HG03378 (cell line): ENCODE data around the gene VCP.

ENCODE experiments used
- ATAC-seq: cut with Tn5 transposase; IDR thresholded peaks from one replicate; pipeline ENCODE4 v1.9.1; 2021; ENCODE audit warnings: mild to moderate bottlenecking, moderate library complexity; ENCODE audit not compliant: unreplicated experiment

Gene VCP

DNA sequence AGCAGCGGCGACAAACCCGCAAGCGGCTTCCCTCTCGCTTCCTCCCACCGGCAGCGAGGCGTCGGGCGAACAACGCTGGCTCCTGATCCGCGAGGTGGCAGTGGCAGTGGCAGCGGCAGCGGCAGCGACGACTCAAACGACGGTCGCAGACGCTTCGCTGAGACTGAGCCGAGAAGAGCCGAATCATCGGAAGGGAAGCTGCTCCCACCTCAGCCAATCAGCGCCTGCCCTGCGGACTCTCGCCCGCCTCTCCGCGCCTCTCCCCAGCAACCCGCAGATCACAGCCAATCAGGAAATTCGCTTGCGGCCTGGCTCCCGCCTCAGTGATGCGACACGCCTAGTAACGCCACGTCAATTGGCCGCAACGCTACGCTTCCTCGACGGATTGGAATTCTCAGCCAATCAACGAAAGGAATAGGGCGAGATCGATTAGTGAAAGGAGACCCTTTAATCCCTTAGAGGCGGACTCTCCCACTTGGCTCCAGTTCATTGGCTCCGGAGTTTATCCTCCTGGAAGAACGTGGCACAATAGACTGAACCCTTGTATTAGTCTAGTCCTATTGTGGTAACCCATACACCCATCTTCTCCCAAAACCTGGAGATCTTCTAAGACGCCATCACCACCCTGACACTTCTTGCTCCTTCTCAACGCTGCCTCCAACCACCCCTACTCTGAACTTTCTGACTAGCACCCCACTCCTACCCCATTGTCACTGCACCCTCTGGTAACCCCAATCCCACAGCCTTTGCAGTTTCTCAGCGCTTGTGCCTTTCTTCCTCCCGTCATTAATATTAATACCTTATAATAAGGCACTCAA lies at the start of gene VCP:
Gene VCP (minus strand): TSS at position 165 of the 818 bp plus-strand sequence. CDS start 272 bp downstream, outside the sequence.
- ATAC-seq, result peak; percentile 88

DNA sequence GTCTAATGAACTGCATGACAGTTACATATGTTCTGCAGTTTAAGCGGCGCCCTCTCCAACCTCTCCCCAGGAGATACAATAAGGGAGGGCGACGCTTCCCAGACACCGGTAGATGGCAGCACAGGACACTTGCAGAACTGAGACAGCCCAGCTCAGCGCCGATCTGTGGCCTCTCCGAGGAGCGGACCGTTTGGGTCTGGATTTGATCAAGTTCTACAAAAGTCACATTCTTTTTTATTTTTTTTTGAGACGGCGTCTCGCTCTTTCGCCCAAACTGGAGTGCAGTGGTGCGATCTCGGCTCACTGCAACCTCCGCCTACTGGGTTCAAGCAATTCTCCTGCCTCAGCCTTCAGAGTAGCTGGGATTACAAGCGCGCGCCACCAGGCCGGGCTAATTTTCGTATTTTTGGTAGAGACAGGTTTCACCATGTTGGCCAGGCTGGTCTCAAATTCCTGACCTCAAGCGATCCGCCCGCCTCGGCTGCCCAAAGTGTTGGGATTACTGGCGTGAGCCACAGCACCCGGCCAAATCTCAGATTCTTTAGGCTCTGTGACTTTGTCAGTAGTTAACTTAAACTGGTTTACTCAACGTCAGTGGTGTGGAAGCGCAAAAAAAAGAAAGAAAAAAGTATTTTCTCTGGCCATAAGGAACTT lies 44.6 kb upstream of the VCP start:
- peak; percentile 54 for ATAC-seq

DNA sequence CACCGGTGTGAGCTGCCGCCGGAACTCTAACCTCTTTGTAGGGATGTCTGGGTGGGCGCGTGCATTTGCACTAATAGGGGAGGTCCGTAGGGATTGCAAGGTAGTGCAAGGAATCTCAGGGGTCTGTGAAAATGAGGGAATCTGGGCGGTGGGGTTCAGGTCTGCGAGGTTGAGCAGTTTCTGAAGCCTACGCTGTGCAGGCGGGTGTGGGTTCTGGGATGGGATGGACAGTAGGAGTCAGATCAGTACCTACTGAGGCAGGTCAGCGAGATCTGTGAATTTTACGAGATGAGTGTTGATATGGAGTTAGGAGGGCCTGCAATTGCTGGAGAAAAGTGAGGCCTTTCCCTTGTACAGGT lies 44.1 kb upstream of the VCP start:
- no peak for ATAC-seq

DNA sequence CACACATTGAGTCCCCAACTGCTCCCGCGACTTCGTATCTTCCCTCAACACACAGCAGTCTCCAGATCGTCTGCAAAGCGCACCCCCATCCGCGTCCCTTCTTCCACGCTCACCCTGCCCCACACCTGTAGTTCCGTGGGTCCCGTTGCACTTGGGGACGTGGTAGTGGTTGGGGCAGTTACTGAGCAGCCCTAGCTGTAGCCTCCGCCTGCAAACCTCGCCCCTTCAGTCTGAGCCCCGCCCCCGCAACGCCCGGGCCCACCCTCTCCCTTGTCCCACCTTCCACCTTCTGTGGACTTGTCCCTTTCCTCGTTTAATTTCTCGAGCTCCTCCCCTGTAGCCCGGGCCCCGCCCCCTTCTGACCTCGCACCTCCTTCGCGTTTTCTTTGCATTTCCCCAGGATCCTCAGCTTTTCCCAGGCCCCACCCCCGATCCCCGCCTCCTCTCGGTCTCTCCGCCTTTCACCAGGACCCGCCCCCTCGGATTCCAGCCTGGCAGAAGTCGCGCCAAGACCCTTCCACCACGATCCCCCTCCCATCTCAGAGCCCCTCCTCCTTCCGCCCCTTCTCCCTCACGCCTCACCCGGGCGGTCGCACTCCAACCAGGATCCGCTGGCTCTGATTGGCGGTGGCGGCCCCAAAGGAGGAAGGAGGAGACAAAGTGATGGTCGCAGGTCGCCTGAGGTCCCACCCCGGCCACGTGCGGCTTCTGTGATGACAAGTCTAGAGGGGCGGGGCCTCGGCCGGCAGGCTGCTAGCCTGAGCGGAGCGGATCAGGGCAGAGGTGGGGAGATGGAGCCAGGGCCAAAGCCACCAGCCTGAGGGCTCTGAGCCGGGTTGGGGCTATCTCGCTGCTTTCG lies 43.5 kb upstream of the VCP start, which contains the start of gene ATOSB:
Gene ATOSB (minus strand): TSS at position 183 of the 859 bp plus-strand sequence. CDS start 7,588 bp downstream, outside the sequence.
- ATAC-seq, result peak; percentile 49

DNA sequence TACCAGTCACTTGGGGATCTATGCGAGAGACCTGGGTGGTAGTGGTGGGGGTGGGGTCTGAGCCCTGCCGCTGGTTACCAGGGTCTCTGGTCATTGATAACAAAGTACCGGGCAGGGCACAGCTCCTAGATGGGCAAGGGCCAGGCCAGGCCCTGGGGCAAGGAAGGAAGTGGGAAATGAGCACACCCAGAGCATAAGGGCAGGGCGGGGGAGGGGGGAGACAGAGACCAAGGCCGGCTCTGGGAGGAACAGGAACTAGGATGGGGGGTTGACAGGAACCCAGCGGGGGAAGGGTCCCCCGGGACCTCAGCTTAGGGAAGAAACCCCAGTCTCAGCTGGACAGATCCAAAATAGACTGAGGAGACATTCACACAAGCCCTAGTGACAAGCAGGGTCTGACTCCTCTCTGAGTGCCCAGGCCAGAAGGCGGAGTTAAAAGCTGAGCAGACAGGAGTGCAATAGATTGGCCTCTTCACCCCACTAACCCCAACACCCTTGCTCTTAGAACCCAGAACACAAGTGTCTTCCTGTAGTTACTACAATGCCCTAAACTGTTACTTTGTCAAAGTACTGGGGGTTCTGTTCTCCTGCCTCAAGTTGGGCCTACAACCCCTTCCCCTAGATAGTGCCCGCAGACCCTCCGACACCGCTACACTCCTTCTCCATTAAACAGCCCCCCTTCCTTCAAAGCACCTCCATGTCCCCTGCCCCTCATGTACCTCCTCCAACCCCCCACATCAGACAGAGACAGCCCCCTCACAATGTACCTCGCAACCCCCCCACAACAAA lies 42.6 kb upstream of the VCP start:
- ATAC-seq, result no peak

DNA sequence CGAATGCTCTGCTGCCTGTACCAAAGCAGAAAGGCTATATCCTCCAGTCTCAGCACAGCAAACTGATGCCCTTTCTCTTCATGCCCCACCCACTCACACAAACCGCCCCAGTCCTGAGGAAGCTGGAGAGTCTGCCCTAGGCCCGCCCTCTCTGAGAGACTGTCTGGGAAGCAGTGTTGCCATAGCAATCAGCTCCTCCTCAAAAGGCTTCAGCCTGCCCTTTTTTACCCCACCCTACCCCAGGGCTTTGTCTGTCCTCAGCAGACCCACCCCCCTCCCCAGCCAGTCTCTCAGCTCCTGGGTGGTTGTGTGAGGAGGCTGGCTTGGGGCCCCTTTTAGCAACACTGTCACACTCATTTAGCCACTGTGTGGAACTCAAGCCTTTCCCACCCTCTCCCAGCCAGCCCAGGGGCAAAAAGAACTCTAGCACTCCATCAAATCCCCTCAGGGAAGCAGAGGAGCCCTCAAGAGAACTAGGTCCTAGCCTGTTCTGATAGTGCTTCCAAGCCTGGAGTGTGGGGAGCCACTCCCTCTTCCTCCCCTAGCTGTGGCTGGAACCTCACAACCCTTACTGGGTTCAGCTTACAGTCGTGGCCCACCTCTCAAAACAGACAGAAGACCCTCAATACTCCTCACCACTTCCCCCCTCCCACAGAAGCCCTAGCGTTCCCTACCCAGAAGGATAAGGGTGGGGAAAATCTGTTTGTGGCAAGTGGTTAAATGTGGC lies 41.9 kb upstream of the VCP start:
- ATAC-seq, result peak; percentile 24

DNA sequence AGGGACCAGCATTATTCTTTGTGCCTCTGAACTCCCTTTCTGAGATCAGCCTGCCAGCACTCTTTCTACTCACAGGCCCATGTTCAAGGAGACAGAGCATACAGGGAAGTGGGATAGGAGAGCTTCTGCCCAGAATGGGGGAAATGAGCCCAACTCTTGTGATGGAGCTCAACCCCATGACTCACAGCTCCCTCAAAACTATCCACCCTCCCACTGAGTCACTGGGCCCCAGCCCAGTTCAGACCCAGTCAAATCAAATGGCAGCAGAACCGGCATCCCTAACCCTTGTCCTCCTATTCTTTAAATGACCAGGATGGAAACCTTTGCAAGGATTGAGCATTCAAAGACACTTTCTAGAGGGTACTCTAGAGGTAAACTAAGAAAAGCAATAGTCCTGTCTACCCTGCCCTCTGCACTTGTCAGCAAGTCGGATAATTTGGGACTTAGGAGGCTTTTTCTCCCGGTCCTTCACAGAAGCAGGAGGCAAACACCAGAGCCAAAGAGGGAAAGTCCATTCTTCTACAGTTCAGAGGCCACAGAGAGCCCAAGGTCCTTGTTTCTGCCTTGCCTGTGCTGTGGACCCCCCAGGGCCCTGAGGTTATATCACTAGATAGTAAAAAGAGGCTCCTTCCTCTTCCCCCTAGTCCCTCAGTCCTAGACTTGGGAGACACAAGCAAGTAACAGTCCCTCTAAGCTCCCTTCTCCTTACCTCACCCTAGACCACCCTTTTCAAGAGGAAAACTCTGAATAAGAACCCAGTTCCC lies 40.0 kb upstream of the VCP start:
- no peak for ATAC-seq

DNA sequence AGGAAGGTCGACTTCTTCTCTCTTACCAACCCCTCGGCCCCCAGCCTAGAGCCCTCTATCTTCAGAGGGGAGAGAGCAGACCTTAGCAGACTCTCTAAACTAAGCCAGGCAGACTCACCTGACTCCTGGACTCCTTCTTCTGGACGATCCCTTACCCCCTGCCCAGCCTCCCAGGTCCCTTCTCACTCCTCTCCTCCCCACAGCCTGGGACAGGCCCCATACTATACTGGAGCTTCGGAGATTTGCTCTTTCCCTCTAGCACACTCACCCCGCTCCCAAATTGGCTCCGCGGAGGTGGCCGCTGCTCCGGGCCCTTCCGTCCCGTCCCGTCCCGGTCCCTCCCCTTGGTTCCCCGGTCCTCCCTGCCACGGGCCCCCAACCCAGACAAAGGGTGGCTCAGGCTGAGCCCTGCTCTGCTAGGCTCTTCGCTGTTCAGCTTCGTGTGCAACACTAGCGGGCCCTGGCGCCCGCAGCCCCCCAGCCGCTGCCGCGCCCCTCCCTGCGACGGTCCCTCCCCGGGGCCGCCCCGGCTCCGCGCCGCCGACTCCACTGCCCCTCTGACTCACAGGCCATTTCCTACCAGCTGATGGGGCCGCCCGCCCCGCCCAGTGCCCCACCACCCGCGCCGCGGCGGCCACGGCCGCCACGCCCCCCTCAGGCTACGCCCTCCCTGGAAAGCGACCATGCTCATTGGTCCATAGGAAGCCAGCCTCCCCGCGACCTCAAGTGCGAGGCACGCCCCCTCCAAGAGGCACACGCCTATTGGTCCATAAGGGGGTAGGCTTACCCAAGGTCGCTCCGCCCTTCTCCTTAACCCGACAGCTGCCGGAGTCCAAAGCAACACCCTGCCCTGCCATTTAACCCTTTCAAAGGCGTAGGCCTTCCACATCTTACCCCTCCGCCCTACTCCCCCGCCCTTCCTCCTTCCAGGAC lies 38.8 kb upstream of the VCP start:
- peak; percentile 65 for ATAC-seq

DNA sequence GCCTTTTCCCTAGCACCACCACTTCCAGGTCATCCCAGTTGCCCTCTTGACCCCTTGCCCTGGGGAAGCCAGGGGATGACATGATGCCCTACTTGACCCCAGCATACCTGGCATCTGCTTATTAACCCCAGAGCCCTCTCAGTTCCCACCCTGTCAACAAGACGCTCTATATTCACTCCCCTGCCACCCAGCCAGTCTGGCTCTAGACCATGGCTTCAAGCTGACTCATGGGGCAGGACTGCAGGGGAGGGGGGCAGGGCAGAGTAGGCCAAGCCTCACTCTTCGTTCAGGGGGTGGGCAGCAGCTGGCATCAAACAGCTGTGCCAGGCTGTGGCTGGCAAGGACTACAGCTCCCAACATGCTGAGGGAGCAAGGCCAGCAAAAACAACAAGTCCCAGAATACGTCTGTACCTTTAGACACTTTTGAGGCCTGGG lies 37.9 kb upstream of the VCP start:
- ATAC-seq, result no peak

DNA sequence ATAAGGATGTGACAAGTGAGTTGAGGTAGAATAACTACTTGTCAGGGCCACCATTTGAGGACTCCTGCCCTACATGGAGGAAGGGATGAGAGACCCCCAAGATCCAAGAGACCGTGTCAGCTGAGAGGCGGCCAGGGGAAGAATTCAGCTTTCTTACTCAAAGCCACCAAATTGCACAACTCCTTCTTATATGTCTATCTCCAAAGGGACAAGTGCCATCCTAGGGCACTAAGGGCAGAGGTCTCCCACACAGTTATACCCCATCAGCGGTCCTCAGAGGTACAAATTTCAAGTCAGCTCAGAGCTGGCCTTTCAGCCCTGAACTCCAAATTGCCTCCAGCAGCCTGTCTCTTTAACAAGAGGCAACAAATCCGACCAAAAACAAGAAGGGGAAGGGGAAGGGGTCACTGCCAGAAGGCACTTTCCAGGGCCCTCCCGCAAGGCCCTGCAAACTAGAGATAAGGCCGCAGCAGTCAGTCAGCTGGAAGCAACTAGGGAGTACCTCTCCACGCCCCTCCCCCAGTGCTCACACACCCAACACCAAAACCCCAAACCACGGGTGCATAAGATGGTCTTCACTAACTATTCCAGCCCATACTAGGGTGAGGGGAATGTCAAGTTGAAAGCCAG lies 36.6 kb upstream of the VCP start:
- no peak for ATAC-seq

DNA sequence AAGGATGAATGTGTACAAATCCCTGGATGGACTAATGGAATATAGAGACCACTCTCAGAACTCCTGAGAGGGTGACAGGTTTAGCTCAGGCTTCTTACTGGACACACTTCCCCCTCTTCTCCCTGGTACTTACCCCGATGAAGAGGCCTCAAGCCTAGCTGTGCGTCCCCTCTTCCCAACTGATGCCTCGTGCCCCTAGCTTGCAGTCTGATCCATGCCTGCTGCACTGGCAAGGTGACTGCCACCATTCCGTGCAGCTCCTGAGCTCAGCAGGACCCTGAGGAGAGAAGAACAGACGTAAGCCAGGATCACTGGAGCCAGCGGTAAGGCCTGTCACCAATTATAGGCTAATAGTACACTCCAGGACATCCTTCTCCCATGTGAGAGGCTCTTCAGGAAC lies 36.0 kb upstream of the VCP start:
- no peak for ATAC-seq

DNA sequence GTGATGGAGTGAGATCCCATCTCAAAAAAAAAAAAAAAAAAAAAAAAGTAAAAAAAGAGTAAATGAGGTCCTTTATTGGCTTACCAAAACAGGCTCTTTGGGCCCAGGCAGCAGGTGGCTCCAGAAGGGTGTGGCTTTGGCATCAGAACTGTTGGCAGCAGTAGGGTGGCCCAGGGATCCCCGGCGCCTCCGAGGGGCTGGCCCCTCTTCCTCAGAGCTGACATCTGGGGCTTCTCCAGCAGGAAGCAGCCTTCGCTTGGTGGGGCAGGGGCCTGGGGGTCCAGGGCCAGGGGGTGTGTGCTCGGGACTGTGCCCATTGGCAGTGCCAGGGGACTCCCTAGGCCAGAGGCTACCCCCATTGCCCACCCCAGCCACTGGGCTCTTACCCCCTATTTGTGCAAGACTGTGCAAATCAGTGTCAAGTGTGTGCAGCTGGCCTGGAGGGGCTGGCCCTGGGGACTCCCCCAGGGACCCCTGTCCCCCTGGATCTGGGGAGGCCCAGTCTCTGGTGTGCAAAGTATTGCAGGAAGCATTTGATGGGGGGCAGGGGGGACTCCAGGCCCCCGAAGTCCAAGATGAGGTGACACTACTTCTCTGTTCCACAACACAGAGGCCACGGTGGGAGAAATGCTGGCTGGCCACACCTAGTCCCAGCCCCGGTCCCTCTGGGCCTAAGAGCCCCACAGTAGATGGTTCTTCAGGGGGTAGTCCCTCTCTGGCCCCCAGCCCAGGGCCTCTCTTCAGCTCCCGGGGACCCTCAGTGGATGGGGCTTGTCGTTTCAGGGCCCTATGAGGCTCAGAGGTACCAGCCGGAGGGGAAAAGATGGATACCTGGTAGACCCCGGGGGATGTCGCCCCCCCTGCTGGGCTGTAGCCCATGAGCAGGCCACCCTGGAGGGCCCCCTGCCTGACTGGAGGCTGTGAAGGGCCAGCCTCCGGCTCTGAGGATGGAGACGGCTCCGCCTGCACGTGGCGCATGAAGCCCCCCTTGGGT lies 35.2 kb upstream of the VCP start:
- ATAC-seq, result no peak

DNA sequence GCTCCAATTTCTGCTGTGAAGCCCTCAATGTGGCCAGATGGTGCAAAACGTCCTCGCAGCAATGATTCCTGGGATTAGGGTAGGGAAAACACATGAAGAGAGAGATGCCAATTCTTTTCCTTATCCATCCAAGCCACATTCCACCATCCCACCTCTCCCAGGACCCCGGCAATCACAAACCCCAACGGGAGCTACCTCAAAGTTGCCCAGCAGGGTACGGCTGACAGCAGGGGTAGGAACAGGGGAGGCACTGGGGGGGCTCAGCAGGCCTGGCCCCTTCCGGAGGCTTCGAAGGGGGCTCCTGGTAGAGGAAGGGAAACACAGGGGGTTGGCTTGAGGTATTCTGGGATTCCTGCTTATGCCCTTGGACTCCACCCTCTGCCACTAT lies 33.9 kb upstream of the VCP start:
- ATAC-seq, result no peak

DNA sequence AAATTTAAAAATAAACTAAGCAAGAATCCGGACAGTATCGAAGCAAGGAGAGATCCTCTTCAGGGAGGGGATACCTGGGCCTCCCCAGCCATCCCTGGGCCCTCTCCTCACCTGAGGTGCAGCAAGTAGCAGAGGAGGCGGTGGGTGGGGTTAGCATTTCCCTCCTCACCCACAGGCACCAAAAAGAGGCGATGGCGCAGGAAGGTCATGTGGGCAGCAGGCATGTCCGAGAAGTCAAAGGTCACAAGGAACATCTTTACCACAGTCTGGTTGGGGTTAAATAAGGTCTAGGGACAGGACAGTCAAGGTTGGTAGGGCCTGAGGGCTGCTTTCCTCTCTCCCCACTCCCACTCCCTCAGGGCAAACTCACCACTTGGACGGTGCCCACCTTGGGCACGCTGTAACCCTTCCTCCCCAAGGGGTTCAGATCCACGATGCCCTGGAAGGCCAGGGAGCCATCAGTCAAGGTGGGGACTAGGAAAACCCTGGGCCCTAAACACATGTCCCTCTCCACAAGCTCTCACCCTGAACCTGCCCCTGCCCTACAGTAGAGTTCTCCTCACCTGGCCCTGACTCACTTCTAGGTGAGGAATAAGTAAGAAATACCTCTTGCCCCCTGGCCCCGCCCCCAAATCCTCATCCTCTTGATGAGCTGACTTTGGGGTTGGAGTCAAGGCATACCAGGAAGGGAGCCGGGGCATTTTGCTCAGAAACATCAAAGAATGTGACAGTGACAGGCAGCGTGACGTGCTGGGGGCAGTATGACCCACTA lies 33.3 kb upstream of the VCP start:
- ATAC-seq, result no peak

DNA sequence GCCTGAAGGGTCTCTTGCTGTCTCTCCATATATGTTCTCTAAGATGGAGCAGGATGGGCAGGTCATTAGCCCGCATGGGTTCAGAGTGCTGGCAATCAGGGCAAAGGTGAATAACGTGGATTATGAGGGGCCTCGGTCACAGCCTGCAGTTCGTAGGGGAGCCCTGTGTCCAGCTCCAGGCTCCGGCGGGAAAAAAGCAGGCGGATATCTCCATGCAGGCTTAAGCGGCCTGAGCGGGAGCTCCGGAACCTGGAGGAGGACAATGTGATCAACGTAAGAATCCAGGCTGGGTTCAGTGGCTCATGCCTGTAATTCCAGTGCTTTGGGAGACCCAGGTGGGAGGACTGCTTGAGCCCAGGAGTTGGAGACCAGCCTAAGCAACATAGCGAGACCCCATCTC lies 32.7 kb upstream of the VCP start:
- no peak for ATAC-seq

DNA sequence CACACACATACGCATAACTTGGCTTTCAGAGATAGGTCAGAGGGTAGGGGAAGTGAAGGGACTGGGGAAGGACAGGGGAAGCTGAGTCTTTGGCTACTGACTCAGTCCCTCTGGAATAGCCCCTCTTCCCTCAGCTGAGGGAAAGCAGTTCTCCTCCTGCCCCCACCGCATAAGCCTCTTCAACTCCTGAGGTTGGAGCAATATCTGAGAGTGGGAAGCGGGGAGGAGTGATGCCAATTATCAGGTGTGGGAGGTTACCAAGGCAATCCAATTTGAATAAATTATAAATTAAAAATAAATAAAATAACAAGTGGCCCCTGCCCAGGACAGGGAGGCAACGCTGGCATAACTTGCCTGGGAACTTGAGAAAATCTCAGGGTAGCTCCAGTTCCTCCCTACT lies 32.2 kb upstream of the VCP start:
- no peak for ATAC-seq
